ENCODE results near the gene OSBPL3. TPM values are rescaled to one million over a fixed set of nuclear protein-coding genes. Genes with fewer than 3 reads are reported as not detected.

OSBPL3 gene
- total and polyA plus RNA-seq, 2 donors (not counting 1 experiment from before 2014, with no cell fraction given), result 22.7 to 70.2 TPM

DNA sequence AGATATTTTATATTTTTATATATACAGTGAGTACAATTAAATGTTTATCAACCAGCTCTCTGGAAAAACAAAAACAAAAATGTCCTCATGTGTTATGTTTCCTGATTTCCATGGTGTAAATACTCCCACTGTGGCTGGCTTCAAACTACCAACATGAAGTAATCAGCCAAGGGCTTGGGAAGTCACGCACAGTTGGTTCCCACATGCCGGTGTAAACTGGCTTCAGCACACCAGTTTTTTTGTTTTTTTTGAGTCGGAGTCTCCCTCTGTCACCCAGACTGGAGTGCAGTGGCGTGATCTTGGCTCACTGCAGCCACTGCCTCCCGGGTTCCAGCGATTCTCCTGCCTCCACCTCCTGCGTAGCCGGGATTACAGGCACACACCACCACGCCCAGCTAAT lies 11.8 kb downstream of the OSBPL3 start:
- no peaks in the 10 kb centered on the region for H4K20me1 ChIP-seq (ENCODE audit: control insufficient read depth, extremely low read depth, insufficient read depth, low read length)
- DNase-seq (ENCODE audit: low read depth in 2 of 2), result no peak
- no peaks in the 10 kb centered on the region for H3K9me3 ChIP-seq (ENCODE audit: control insufficient read depth, insufficient read depth, low read depth, low read length)
- no peaks in the 10 kb centered on the region for H3K27me3 ChIP-seq (ENCODE audit: control insufficient read depth, insufficient read depth, low read length)
- H3K79me2 ChIP-seq (ENCODE audit: control insufficient read depth, insufficient read depth, low read length), result peaks cover 87% of the 10 kb centered on the region
- H3K4me3 ChIP-seq (replicated peaks in 1 of 4; ENCODE audit: control extremely low read depth in 1 of 4, insufficient read depth in 1 of 4, low read depth in 3 of 4, low read length in 4 of 4), result no peak overlapping the region
- no peak overlapping the region for H2AFZ ChIP-seq (ENCODE audit: low read length)
- no peak overlapping the region for H3K4me2 ChIP-seq (ENCODE audit: extremely low read depth, insufficient read depth, low read length)
- no peak overlapping the region for H3K9ac ChIP-seq (ENCODE audit: insufficient read depth, low read length)
- no peaks in the 10 kb centered on the region for H3K36me3 ChIP-seq (ENCODE audit: control insufficient read depth, insufficient read depth, low read length)
- peaks cover 23% of the 10 kb centered on the region for H3K4me1 ChIP-seq (ENCODE audit: control insufficient read depth, extremely low read depth, insufficient read depth, low read length)
- TF ChIP-seq EZH2 (IDR thresholded peaks at IDR 0.05; ENCODE audit: low read length, missing control alignments), result no peak
- TF ChIP-seq, protein P1, sequence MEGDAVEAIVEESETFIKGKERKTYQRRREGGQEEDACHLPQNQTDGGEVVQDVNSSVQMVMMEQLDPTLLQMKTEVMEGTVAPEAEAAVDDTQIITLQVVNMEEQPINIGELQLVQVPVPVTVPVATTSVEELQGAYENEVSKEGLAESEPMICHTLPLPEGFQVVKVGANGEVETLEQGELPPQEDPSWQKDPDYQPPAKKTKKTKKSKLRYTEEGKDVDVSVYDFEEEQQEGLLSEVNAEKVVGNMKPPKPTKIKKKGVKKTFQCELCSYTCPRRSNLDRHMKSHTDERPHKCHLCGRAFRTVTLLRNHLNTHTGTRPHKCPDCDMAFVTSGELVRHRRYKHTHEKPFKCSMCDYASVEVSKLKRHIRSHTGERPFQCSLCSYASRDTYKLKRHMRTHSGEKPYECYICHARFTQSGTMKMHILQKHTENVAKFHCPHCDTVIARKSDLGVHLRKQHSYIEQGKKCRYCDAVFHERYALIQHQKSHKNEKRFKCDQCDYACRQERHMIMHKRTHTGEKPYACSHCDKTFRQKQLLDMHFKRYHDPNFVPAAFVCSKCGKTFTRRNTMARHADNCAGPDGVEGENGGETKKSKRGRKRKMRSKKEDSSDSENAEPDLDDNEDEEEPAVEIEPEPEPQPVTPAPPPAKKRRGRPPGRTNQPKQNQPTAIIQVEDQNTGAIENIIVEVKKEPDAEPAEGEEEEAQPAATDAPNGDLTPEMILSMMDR (conservative IDR thresholded peaks at IDR 0.05 in 1 of 2, IDR thresholded peaks at IDR 0.05 in 1 of 2; ENCODE audit: low read depth in 1 of 2, low read length in 2 of 2), result no peak
- H3K27ac ChIP-seq (ENCODE audit: insufficient read depth, low read length), result no peak overlapping the region

DNA sequence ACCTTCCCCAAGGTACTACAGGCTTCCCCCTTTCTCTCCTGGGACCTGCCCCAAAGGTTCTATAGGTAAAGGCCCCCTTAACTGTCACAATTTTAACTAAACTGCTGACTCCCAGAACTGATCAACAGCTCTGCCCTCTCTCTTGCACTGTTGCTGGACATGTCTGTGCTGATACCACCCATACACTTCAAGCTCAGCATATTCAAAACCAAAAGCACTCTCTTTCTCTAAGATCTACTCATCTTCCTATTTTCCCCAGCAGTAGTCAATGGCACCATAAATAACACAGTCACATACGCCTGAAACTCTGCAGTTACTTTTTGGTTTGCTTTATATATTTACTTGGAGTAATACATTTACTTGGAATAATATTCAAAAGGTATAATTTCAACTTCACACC lies 12.3 kb downstream of the OSBPL3 start:
- no peak for DNase-seq (ENCODE audit: low read depth in 2 of 2)
- H3K36me3 ChIP-seq (ENCODE audit: control insufficient read depth, insufficient read depth, low read length), result no peaks in the 10 kb centered on the region
- H3K79me2 ChIP-seq (ENCODE audit: control insufficient read depth, insufficient read depth, low read length), result peaks cover 87% of the 10 kb centered on the region
- no peak overlapping the region for H3K4me2 ChIP-seq (ENCODE audit: extremely low read depth, insufficient read depth, low read length)
- no peak overlapping the region for H3K9ac ChIP-seq (ENCODE audit: insufficient read depth, low read length)
- no peak for TF ChIP-seq EZH2 (IDR thresholded peaks at IDR 0.05; ENCODE audit: low read length, missing control alignments)
- TF ChIP-seq, protein P1 (conservative IDR thresholded peaks at IDR 0.05 in 1 of 2, IDR thresholded peaks at IDR 0.05 in 1 of 2; ENCODE audit: low read depth in 1 of 2, low read length in 2 of 2), result no peak
- no peak overlapping the region for H3K4me3 ChIP-seq (replicated peaks in 1 of 4; ENCODE audit: control extremely low read depth in 1 of 4, insufficient read depth in 1 of 4, low read depth in 3 of 4, low read length in 4 of 4)
- no peaks in the 10 kb centered on the region for H3K9me3 ChIP-seq (ENCODE audit: control insufficient read depth, insufficient read depth, low read depth, low read length)
- H4K20me1 ChIP-seq (ENCODE audit: control insufficient read depth, extremely low read depth, insufficient read depth, low read length), result no peaks in the 10 kb centered on the region
- no peak overlapping the region for H3K27ac ChIP-seq (ENCODE audit: insufficient read depth, low read length)
- H2AFZ ChIP-seq (ENCODE audit: low read length), result no peak overlapping the region
- peaks cover 23% of the 10 kb centered on the region for H3K4me1 ChIP-seq (ENCODE audit: control insufficient read depth, extremely low read depth, insufficient read depth, low read length)
- H3K27me3 ChIP-seq (ENCODE audit: control insufficient read depth, insufficient read depth, low read length), result no peaks in the 10 kb centered on the region

DNA sequence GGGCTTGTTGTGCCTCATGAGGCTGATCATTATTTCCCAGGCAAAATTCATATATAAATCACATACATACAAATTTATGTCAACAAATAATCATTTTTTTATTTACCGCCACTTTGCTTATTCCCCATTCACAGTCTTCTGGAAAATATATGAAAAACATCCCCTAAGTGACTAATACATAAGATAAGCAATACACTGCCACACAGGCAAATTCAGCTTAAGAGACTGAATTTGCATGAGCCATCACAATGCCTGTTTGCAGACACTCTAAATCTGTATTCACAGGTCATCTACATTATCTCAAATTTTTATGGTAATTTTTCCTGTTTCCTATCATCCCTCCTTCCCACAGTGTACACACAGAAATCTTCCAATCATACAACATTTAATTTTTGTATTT lies 13.2 kb downstream of the OSBPL3 start:
- Histone ChIP-seq H3K27ac (ENCODE audit: insufficient read depth, low read length) (no peak overlapping the region), H3K4me1 (ENCODE audit: control insufficient read depth, extremely low read depth, insufficient read depth, low read length) (peaks cover 19% of the 10 kb centered on the region), H3K36me3 (ENCODE audit: control insufficient read depth, insufficient read depth, low read length) (no peaks in the 10 kb centered on the region), H3K4me3 (replicated peaks in 1 of 4; ENCODE audit: control extremely low read depth in 1 of 4, insufficient read depth in 1 of 4, low read depth in 3 of 4, low read length in 4 of 4) (no peak overlapping the region), H3K27me3 (ENCODE audit: control insufficient read depth, insufficient read depth, low read length) (no peaks in the 10 kb centered on the region), H3K79me2 (ENCODE audit: control insufficient read depth, insufficient read depth, low read length) (peaks cover 85% of the 10 kb centered on the region), H3K4me2 (ENCODE audit: extremely low read depth, insufficient read depth, low read length) (no peak overlapping the region), H4K20me1 (ENCODE audit: control insufficient read depth, extremely low read depth, insufficient read depth, low read length) (no peaks in the 10 kb centered on the region), H3K9ac (ENCODE audit: insufficient read depth, low read length) (no peak overlapping the region), H3K9me3 (ENCODE audit: control insufficient read depth, insufficient read depth, low read depth, low read length) (no peaks in the 10 kb centered on the region), H2AFZ (ENCODE audit: low read length) (no peak overlapping the region)
- DNase-seq (ENCODE audit: low read depth in 2 of 2), result peak; percentile 36 to 51
- TF ChIP-seq, protein P1 (conservative IDR thresholded peaks at IDR 0.05 in 1 of 2, IDR thresholded peaks at IDR 0.05 in 1 of 2; ENCODE audit: low read depth in 1 of 2, low read length in 2 of 2), result no peak
- no peak for TF ChIP-seq EZH2 (IDR thresholded peaks at IDR 0.05; ENCODE audit: low read length, missing control alignments)

Measured in fibroblast of lung (primary cell).